Heart left ventricle (tissue), 16 donors: Measurements from ENCODE around the gene ING1. TPM values are rescaled to one million over a fixed set of nuclear protein-coding genes. Genes with fewer than 3 reads are reported as not detected.

Experiments
- ATAC-seq, 4 donors: fragments of 200-7000 bp; cut with Tn5 transposase; one replicate each; pipeline ENCODE4 v1.9.1; 2020 to 2022; ENCODE audit warnings: moderate library complexity in 4 of 4, mild to moderate bottlenecking in 3 of 4, moderate number of reproducible peaks in 1 of 4
- DNase-seq, 5 donors: peaks; one replicate each; pipeline ENCODE4 v3.0.0-alpha.2; 2020
- H3K27ac ChIP-seq, 12 donors: fragments of 200-600 bp; sonication (generic) in 4 of 12; one replicate each; pipeline versions ENCODE4 v1.5.0 to v1.8.0; 2016 to 2022; ENCODE audit warnings: mild to moderate bottlenecking in 2 of 12
- H3K27me3 ChIP-seq, 9 donors: fragments of 200-600 bp; sonication (generic) in 2 of 9; one replicate each; pipeline versions ENCODE4 v1.5.1 to v1.8.0; 2016 to 2022; ENCODE audit warnings: mild to moderate bottlenecking in 3 of 9
- H3K36me3 ChIP-seq, 9 donors: fragments of 200-600 bp; sonication (generic) in 2 of 9; one replicate each; pipeline versions ENCODE4 v1.5.0 to v1.8.0; 2018 to 2022; ENCODE audit warnings: mild to moderate bottlenecking in 2 of 9
- H3K4me1 ChIP-seq, 12 donors: fragments of 200-600 bp; sonication (generic) in 4 of 12; one replicate each; pipeline versions ENCODE4 v1.5.0 to v1.8.0; 2016 to 2022; ENCODE audit warnings: mild to moderate bottlenecking in 3 of 12
- H3K4me3 ChIP-seq, 12 donors: fragments of 200-600 bp; sonication (generic) in 4 of 12; one replicate each; pipeline versions ENCODE4 v1.5.0 to v1.8.0; 2017 to 2022; ENCODE audit warnings: mild to moderate bottlenecking in 9 of 12, moderate library complexity in 4 of 12
- H3K9me3 ChIP-seq, 12 donors: fragments of 200-600 bp; sonication (generic) in 4 of 12; one replicate each; pipeline versions ENCODE4 v1.5.0 to v1.8.0; 2016 to 2022; ENCODE audit warnings: mild to moderate bottlenecking in 1 of 12
- CTCF ChIP-seq, 12 donors: fragments of 200-600 bp; sonication (generic) in 4 of 12; IDR thresholded peaks; one replicate each; pipeline versions ENCODE4 v1.5.0 to v1.8.0; 2018 to 2022; ENCODE audit warnings: antibody characterized with exemption in 12 of 12, mild to moderate bottlenecking in 5 of 12
- POLR2A ChIP-seq, 2 donors: fragments of 450-650 bp; IDR thresholded peaks; one replicate each; pipeline ENCODE4 v1.6.1; 2017; ENCODE audit warnings: antibody characterized with exemption in 2 of 2, mild to moderate bottlenecking in 2 of 2, moderate library complexity in 2 of 2
- WGBS, 4 donors: extraction: QIAGEN DNeasy Blood & Tissue Kit in 2 of 4; methylation state at CpG; one replicate each; pipeline versions ENCODE4 v1.1.5 to v1.1.7; 2013 to 2018; 5-methylcytosine and 5-hydroxymethylcytosine counted together
- intact Hi-C, 10 donors: fragments of 100-400 bp; cut with DNase I; formaldehyde crosslinking; loops; one replicate each; pipeline versions ENCODE4 v1.11.1 to v1.14.2; 2022
- polyA plus RNA-seq, 2 donors: library from polyadenylated mRNA; stranded (reverse); fragments of 200-250 nt; gene quantifications; one replicate each; pipeline ENCODE4 v1.2.3, GENCODE V29; 2013
- total RNA-seq, 9 donors: library from RNA; depleted of rRNA in 2 of 9; stranded (reverse); fragments of >200 nt in 2 of 9; fragmentation: NEBNext Ultra II Directional in 3 of 9; extraction: Animal tissue kit (Norgen Biotek cat#: 25700) in 3 of 9; gene quantifications; one replicate each; pipeline versions ENCODE4 v1.1.0 to v1.2.4, GENCODE V29; 2016 to 2023
- donor health status: ischemic (EF 13 %, LVEDD 7.1; RV severe dilation, severe dysfunction).
- donor health status: healthy with polysubstance abuse.
- donor health status: DM: no; HTN: yes; CAD: no.
- donor health status: DM: no; HTN: no; CAD: no.
- donor health status: ischemic (EF 25% LVEDD 6.9; RV normal size, moderate dysfunction).
- donor health status: ischemic (EF 25% LVEDD 5.7; RV mildly dilated, moderate dysfunction).
- donor health status: healthy.
- donor health status: DM: yes; HTN: yes; CAD: no.
- donor health status: ischemic (EF 35%, LVEDD 5.7; RV mildly dilated, moderate dysfunction).
- donor health status: nonischemic (EF 11% LVEDD 7.7; RV severe dilation, severe dysfunction).
- donor health status: DM: yes; HTN: yes; CAD: no.
- donor health status: PGD.
- donor health status: ischemic (EF 29% LVEDD 5.4; RV normal size, mild dysfunction).
- donor health status: nonischemic (EF 23%, LVEDD 6.1; RV moderate dilation, normal function).

ING1 gene
- total and polyA plus RNA-seq, 11 donors = 4.8 to 18.0 (median 6.6) TPM

GRCh38 chr13:110743687-110744086 lies 30.2 kb downstream of the ING1 start:
- H3K4me1 ChIP-seq = no peaks in the 10 kb centered on the region
- H3K9me3 ChIP-seq = peaks cover 0 to 12% (median 0%) of the 10 kb centered on the region in 12 donors
- no peak for TF ChIP-seq POLR2A (IDR thresholded peaks at IDR 0.05)
- no peak for TF ChIP-seq CTCF (IDR thresholded peaks at IDR 0.05)
- H3K4me3 ChIP-seq = no peak overlapping the region
- no peaks in the 10 kb centered on the region for H3K36me3 ChIP-seq
- WGBS, 4 donors = 67 to 87% (median 72%) methylated on average over 1 of the region's 1 CpG
- intact Hi-C loops = no loop called here
- DNase-seq (no peak), ATAC-seq (no peak)
- H3K27ac ChIP-seq = no peak overlapping the region
- H3K27me3 ChIP-seq = no peaks in the 10 kb centered on the region

GRCh38 chr13:110746438-110746837 lies 32.9 kb downstream of the ING1 start:
- Histone ChIP-seq H3K9me3 (peaks cover 0 to 17% (median 0%) of the 10 kb centered on the region in 12 donors), H3K27ac (no peak overlapping the region), H3K4me3 (no peak overlapping the region), H3K36me3 (no peaks in the 10 kb centered on the region), H3K27me3 (no peaks in the 10 kb centered on the region), H3K4me1 (no peaks in the 10 kb centered on the region)
- intact Hi-C loops = no loop called here
- 77 to 83% (median 80%) methylated on average over 1 of the region's 1 CpG for WGBS, 4 donors
- no peak for DNase-seq
- TF ChIP-seq CTCF (IDR thresholded peaks at IDR 0.05) (no peak), POLR2A (IDR thresholded peaks at IDR 0.05) (no peak)
- ATAC-seq = no peak

GRCh38 chr13:110748271-110748670 lies 34.8 kb downstream of the ING1 start:
- intact Hi-C loops = no loop called here
- H3K27me3 ChIP-seq = no peaks in the 10 kb centered on the region
- no peak overlapping the region for H3K4me3 ChIP-seq
- WGBS, 4 donors = 66 to 79% (median 70%) methylated on average over 4 of the region's 4 CpGs
- no peaks in the 10 kb centered on the region for H3K36me3 ChIP-seq
- ATAC-seq (no peak), DNase-seq (no peak)
- H3K27ac ChIP-seq = no peak overlapping the region
- no peaks in the 10 kb centered on the region for H3K4me1 ChIP-seq
- no peak for TF ChIP-seq POLR2A (IDR thresholded peaks at IDR 0.05)
- no peak for TF ChIP-seq CTCF (IDR thresholded peaks at IDR 0.05)
- peaks cover 0 to 14% (median 0%) of the 10 kb centered on the region in 12 donors for H3K9me3 ChIP-seq

- Histone ChIP-seq H3K27me3 (no peaks in the 10 kb centered on the region), H3K4me1 (no peaks in the 10 kb centered on the region), H3K27ac (no peak overlapping the region), H3K36me3 (no peaks in the 10 kb centered on the region), H3K4me3 (no peak overlapping the region), H3K9me3 (peaks cover 0 to 2% (median 0%) of the 10 kb centered on the region in 12 donors)
- DNase-seq = no peak
- no peak for TF ChIP-seq POLR2A (IDR thresholded peaks at IDR 0.05)
- TF ChIP-seq CTCF (IDR thresholded peaks at IDR 0.05) = no peak
- ATAC-seq = no peak
- WGBS, 4 donors = 65 to 76% (median 67%) methylated on average over 3 of the region's 3 CpGs
- intact Hi-C loops = no loop called here
Measured at GRCh38 chr13:110756219-110756631, 42.7 kb downstream of the ING1 start.
